Activated naive CD4-positive, alpha-beta T cell treated with anti-CD3 and anti-CD28 coated beads, Interleukin-2, amount 50 U/mL, for 72 hours (primary cell): ENCODE measurements around the gene KRT74. TPM values are rescaled to one million over a fixed set of nuclear protein-coding genes. Genes with fewer than 3 reads are reported as not detected.
"Not testable (repeated sequence)": the region's sequence is repeated elsewhere in the genome, so short reads cannot be mapped to it uniquely, and the experiment has no call there.

Experiments
- ATAC-seq, 2 donors: fragments of 150-1000 bp; cut with Tn5 transposase; 2 replicates each; pipeline ENCODE4 v1.10.0; 2021; ENCODE audit warnings: mild to moderate bottlenecking in 2 of 2, moderate library complexity in 2 of 2
- DNase-seq, 2 donors: peaks; one replicate each; pipeline ENCODE4 v3.0.0; 2021 to 2022; ENCODE audit warnings: low spot score in 2 of 2
- H3K27ac Mint-ChIP-seq, 2 donors: one replicate each; pipeline ENCODE4 v1.8.0; 2022; ENCODE audit warnings: mild to moderate bottlenecking in 2 of 2, mixed read lengths in 2 of 2
- H3K36me3 Mint-ChIP-seq, 2 donors: one replicate each; pipeline ENCODE4 v1.8.0; 2022; ENCODE audit warnings: mixed read lengths in 2 of 2
- H3K9me3 Mint-ChIP-seq, 2 donors: one replicate each; pipeline ENCODE4 v1.8.0; 2022; ENCODE audit warnings: mixed read lengths in 2 of 2
- total RNA-seq, 2 donors: library from RNA; stranded (reverse); gene quantifications; one replicate each; pipeline ENCODE4 v1.2.3, GENCODE V29; 2022

KRT74 gene
- total RNA-seq, 2 donors from 2014 or later: not detected

GRCh38 chr12:52606581-52607218 lies 33.1 kb upstream of the KRT74 start:
- Mint-ChIP-seq H3K36me3 (no peaks in the 10 kb centered on the region), H3K9me3 (no peaks in the 10 kb centered on the region), H3K27ac (no peak overlapping the region)
- DNase-seq (no peak), ATAC-seq (no peak)

- no peaks in the 10 kb centered on the region for H3K36me3 Mint-ChIP-seq
- ATAC-seq: no peak
- no peaks in the 10 kb centered on the region for H3K9me3 Mint-ChIP-seq
Observed at GRCh38 chr12:52606096-52606495, 32.5 kb upstream of the KRT74 start.

GRCh38 chr12:52605542-52605941 lies 31.9 kb upstream of the KRT74 start:
- no peak overlapping the region for H3K27ac Mint-ChIP-seq
- DNase-seq (peak in 1 of 2 donors; percentile 34), ATAC-seq (peak in 1 of 2 donors; percentile 29)
- no peaks in the 10 kb centered on the region for H3K36me3 Mint-ChIP-seq
- H3K9me3 Mint-ChIP-seq: no peaks in the 10 kb centered on the region

More at GRCh38 chr12:52606096-52606495, 32.5 kb upstream of the KRT74 start:
- H3K27ac Mint-ChIP-seq: no peak overlapping the region
- DNase-seq: no peak

- no peaks in the 10 kb centered on the region for H3K36me3 Mint-ChIP-seq
- DNase-seq (no peak), ATAC-seq (peak in 1 of 2 donors; percentile 68)
- no peak overlapping the region for H3K27ac Mint-ChIP-seq
- no peaks in the 10 kb centered on the region for H3K9me3 Mint-ChIP-seq
Observed at GRCh38 chr12:52604859-52605258, 31.2 kb upstream of the KRT74 start.

- Mint-ChIP-seq H3K9me3 (no peaks in the 10 kb centered on the region), H3K36me3 (no peaks in the 10 kb centered on the region), H3K27ac (peak overlapping the region in 1 of 2 donors; percentile 61)
- ATAC-seq: peak; percentile 64 to 65
- no peak for DNase-seq
Observed at GRCh38 chr12:52603314-52603713, 29.7 kb upstream of the KRT74 start.

GRCh38 chr12:52602552-52602951 lies 28.9 kb upstream of the KRT74 start:
- H3K9me3 Mint-ChIP-seq: no peaks in the 10 kb centered on the region
- DNase-seq: no peak
- peak overlapping the region; percentile 11 to 61 for H3K27ac Mint-ChIP-seq
- H3K36me3 Mint-ChIP-seq: no peaks in the 10 kb centered on the region
- ATAC-seq: no peak

- ATAC-seq (no peak), DNase-seq (no peak)
- Mint-ChIP-seq H3K27ac (no peak overlapping the region), H3K9me3 (no peaks in the 10 kb centered on the region), H3K36me3 (no peaks in the 10 kb centered on the region)
Observed at GRCh38 chr12:52601671-52602070, 28.0 kb upstream of the KRT74 start.

GRCh38 chr12:52600941-52601481 lies 27.4 kb upstream of the KRT74 start, which contains the start of gene KRT72:
Gene KRT72, minus strand, starts transcription at chr12:52601463. Its CDS starts 11 bp downstream, at chr12:52601452.
- DNase-seq: no peak
- Mint-ChIP-seq H3K36me3 (no peaks in the 10 kb centered on the region), H3K9me3 (no peaks in the 10 kb centered on the region), H3K27ac (peak within 1 kb of the TSS in 1 of 2 donors; percentile 61)
- no peak for ATAC-seq

GRCh38 chr12:52600475-52600874 lies 26.8 kb upstream of the KRT74 start:
- H3K36me3 Mint-ChIP-seq: no peaks in the 10 kb centered on the region
- ATAC-seq: no peak
- DNase-seq: no peak
- no peaks in the 10 kb centered on the region for H3K9me3 Mint-ChIP-seq
- H3K27ac Mint-ChIP-seq: no peak overlapping the region

- DNase-seq (no peak), ATAC-seq (no peak)
- Mint-ChIP-seq H3K27ac (no peak overlapping the region), H3K9me3 (no peaks in the 10 kb centered on the region), H3K36me3 (no peaks in the 10 kb centered on the region)
Observed at GRCh38 chr12:52600071-52600470, 26.4 kb upstream of the KRT74 start.

- Mint-ChIP-seq H3K27ac (no peak overlapping the region), H3K9me3 (no peaks in the 10 kb centered on the region), H3K36me3 (no peaks in the 10 kb centered on the region)
- ATAC-seq: no peak
- no peak for DNase-seq
Observed at GRCh38 chr12:52598966-52599365, 25.3 kb upstream of the KRT74 start.

GRCh38 chr12:52594237-52594636 lies 20.6 kb upstream of the KRT74 start:
- not testable (repeated sequence) for DNase-seq, H3K27ac Mint-ChIP-seq

GRCh38 chr12:52591521-52591920 lies 17.9 kb upstream of the KRT74 start:
- Mint-ChIP-seq H3K9me3 (no peaks in the 10 kb centered on the region), H3K27ac (peak overlapping the region in 1 of 2 donors; percentile 2), H3K36me3 (no peaks in the 10 kb centered on the region)
- no peak for ATAC-seq
- DNase-seq: peak in 1 of 2 donors; percentile 33

More at GRCh38 chr12:52594237-52594636, 20.6 kb upstream of the KRT74 start:
- H3K36me3 Mint-ChIP-seq, H3K9me3 Mint-ChIP-seq, ATAC-seq: not testable (repeated sequence)

GRCh38 chr12:52590021-52590420 lies 16.4 kb upstream of the KRT74 start:
- H3K27ac Mint-ChIP-seq: no peak overlapping the region
- no peaks in the 10 kb centered on the region for H3K36me3 Mint-ChIP-seq
- no peak for ATAC-seq
- peak in 1 of 2 donors; percentile 30 for DNase-seq
- H3K9me3 Mint-ChIP-seq: no peaks in the 10 kb centered on the region

GRCh38 chr12:52587563-52587962 lies 13.9 kb upstream of the KRT74 start:
- H3K27ac Mint-ChIP-seq: no peak overlapping the region
- H3K36me3 Mint-ChIP-seq: no peaks in the 10 kb centered on the region
- ATAC-seq: no peak
- no peaks in the 10 kb centered on the region for H3K9me3 Mint-ChIP-seq
- DNase-seq: no peak

- peak; percentile 10 to 66 for ATAC-seq
- H3K36me3 Mint-ChIP-seq: no peaks in the 10 kb centered on the region
Observed at GRCh38 chr12:52585946-52586345, 12.3 kb upstream of the KRT74 start.

GRCh38 chr12:52585066-52585465 lies 11.4 kb upstream of the KRT74 start:
- DNase-seq: peak in 1 of 2 donors; percentile 33
- no peak for ATAC-seq
- Mint-ChIP-seq H3K9me3 (no peaks in the 10 kb centered on the region), H3K36me3 (no peaks in the 10 kb centered on the region), H3K27ac (peak overlapping the region in 1 of 2 donors; percentile 5)

More at GRCh38 chr12:52585946-52586345, 12.3 kb upstream of the KRT74 start:
- no peaks in the 10 kb centered on the region for H3K9me3 Mint-ChIP-seq
- DNase-seq: peak in 1 of 2 donors; percentile 48
- peak overlapping the region; percentile 14 to 40 for H3K27ac Mint-ChIP-seq

- DNase-seq: peak in 1 of 2 donors; percentile 23
- Mint-ChIP-seq H3K9me3 (no peaks in the 10 kb centered on the region), H3K36me3 (no peaks in the 10 kb centered on the region), H3K27ac (no peak overlapping the region)
- ATAC-seq: no peak
Observed at GRCh38 chr12:52584156-52584682, 10.6 kb upstream of the KRT74 start.
